GM23338 (cell line): ENCODE results near the gene BCLAF3. TPM values are rescaled to one million over a fixed set of nuclear protein-coding genes. Genes with fewer than 3 reads are reported as not detected.

Experiments used
- ATAC-seq: fragments of 200-7000 bp; cut with Tn5 transposase; 3 replicates; pipeline ENCODE4 v1.9.1; 2020
- DNase-seq: peaks from one replicate; pipeline ENCODE4 v3.0.0-alpha.2; 2015; ENCODE audit warnings: low spot score
- H2AFZ ChIP-seq: fragments of 200-600 bp; sonication (generic); 2 replicates; pipeline ENCODE4 v1.8.0; 2016; ENCODE audit warnings: antibody characterized with exemption, mild to moderate bottlenecking, moderate library complexity
- H3F3A ChIP-seq: fragments of 200-600 bp; sonication (generic); replicated peaks from 2 replicates; pipeline ENCODE4 v1.8.0; 2017; ENCODE audit warnings: antibody characterized with exemption, mixed run types, low read depth
- H3K27ac ChIP-seq: fragments of 200-600 bp; sonication (generic); 2 replicates; pipeline ENCODE4 v1.6.1; 2016; ENCODE audit warnings: low read depth
- H3K27me3 ChIP-seq: fragments of 200-600 bp; sonication (generic); 2 replicates; pipeline ENCODE4 v1.8.0; 2016; ENCODE audit warnings: mild to moderate bottlenecking, mixed run types, moderate library complexity; ENCODE audit not compliant: insufficient read depth
- H3K36me3 ChIP-seq: fragments of 200-600 bp; sonication (generic); 2 replicates; pipeline ENCODE4 v1.8.0; 2016; ENCODE audit warnings: mild to moderate bottlenecking; ENCODE audit not compliant: insufficient read depth
- H3K4me1 ChIP-seq: fragments of 200-600 bp; sonication (generic); 2 replicates; pipeline ENCODE4 v1.8.0; 2016; ENCODE audit warnings: mild to moderate bottlenecking, moderate library complexity; ENCODE audit not compliant: insufficient read depth
- H3K4me2 ChIP-seq: fragments of 200-600 bp; sonication (generic); 2 replicates; pipeline ENCODE4 v1.7.1; 2017; ENCODE audit warnings: mixed run types
- H3K4me3 ChIP-seq: fragments of 200-600 bp; sonication (generic); 2 replicates; pipeline ENCODE4 v1.6.1; 2016; ENCODE audit warnings: mixed run types
- H3K79me2 ChIP-seq: fragments of 200-600 bp; sonication (generic); replicated peaks from 2 replicates; pipeline ENCODE4 v1.8.0; 2017; ENCODE audit warnings: mild to moderate bottlenecking; ENCODE audit not compliant: insufficient read depth
- H3K9me2 ChIP-seq: fragments of 200-600 bp; sonication (generic); 2 replicates; pipeline ENCODE4 v1.8.0; 2017; ENCODE audit not compliant: insufficient read depth
- H4K20me1 ChIP-seq: fragments of 200-600 bp; sonication (generic); replicated peaks from 2 replicates; pipeline ENCODE4 v1.8.0; 2017; ENCODE audit warnings: mild to moderate bottlenecking; ENCODE audit not compliant: insufficient read depth
- H3K27ac Mint-ChIP-seq: 2 replicates; pipeline ENCODE4 v1.8.0; 2020; ENCODE audit warnings: inconsistent platforms, mild to moderate bottlenecking, moderate library complexity, mixed read lengths
- H3K27me3 Mint-ChIP-seq: 3 replicates; pipeline ENCODE4 v1.8.0; 2022; ENCODE audit warnings: low read depth, mild to moderate bottlenecking, moderate library complexity, mixed read lengths, inconsistent platforms; ENCODE audit not compliant: insufficient read depth, poor library complexity
- H3K36me3 Mint-ChIP-seq: 3 replicates; pipeline ENCODE4 v1.8.0; 2021; ENCODE audit warnings: low read depth, mild to moderate bottlenecking, inconsistent platforms, moderate library complexity, mixed read lengths
- H3K4me1 Mint-ChIP-seq: 3 replicates; pipeline ENCODE4 v1.8.0; 2020; ENCODE audit warnings: mild to moderate bottlenecking, inconsistent platforms, mixed read lengths
- H3K4me3 Mint-ChIP-seq: 3 replicates; pipeline ENCODE4 v1.8.0; 2021; ENCODE audit warnings: moderate library complexity, mild to moderate bottlenecking, inconsistent platforms, mixed read lengths
- H3K9me3 Mint-ChIP-seq: 3 replicates; pipeline ENCODE4 v1.8.0; 2020; ENCODE audit warnings: moderate library complexity, mild to moderate bottlenecking, inconsistent platforms, mixed read lengths
- CTCF ChIP-seq, 2 experiments: fragments of 200-600 bp in 1 of 2; sonication (generic) in 1 of 2; conservative IDR thresholded peaks; 2 replicates each; pipeline versions ENCODE4 v1.5.1 to v1.6.1; 2016 to 2017; ENCODE audit warnings: antibody characterized with exemption in 2 of 2, low read depth in 2 of 2, mild to moderate bottlenecking in 2 of 2, moderate library complexity in 1 of 2
- ETS1 ChIP-seq: IDR thresholded peaks from 2 replicates; pipeline ENCODE4 v1.6.1; 2016; ENCODE audit warnings: antibody characterized with exemption
- EZH2 ChIP-seq: fragments of 200-600 bp; sonication (generic); IDR thresholded peaks from one replicate; pipeline ENCODE4 v1.8.0; 2017; ENCODE audit warnings: antibody characterized with exemption, mild to moderate bottlenecking, low read depth; ENCODE audit not compliant: unreplicated experiment
- EZH2phosphoT487 ChIP-seq: fragments of 200-600 bp; sonication (generic); IDR thresholded peaks from one replicate; pipeline ENCODE4 v1.8.1; 2018; ENCODE audit warnings: antibody characterized with exemption; ENCODE audit not compliant: unreplicated experiment
- JUNB ChIP-seq: IDR thresholded peaks from one replicate; pipeline ENCODE4 v1.6.1; 2016; ENCODE audit warnings: antibody characterized with exemption; ENCODE audit not compliant: unreplicated experiment
- NANOG ChIP-seq: IDR thresholded peaks from 2 replicates; pipeline ENCODE4 v1.6.1; 2016; ENCODE audit warnings: antibody characterized with exemption, borderline replicate concordance
- POLR2AphosphoS5 ChIP-seq: IDR thresholded peaks from 2 replicates; pipeline ENCODE4 v1.6.1; 2016; ENCODE audit warnings: antibody characterized with exemption, low read depth
- REST ChIP-seq: IDR thresholded peaks from one replicate; pipeline ENCODE4 v1.6.1; 2018; ENCODE audit warnings: antibody characterized with exemption; ENCODE audit not compliant: unreplicated experiment
- STAT1 ChIP-seq: IDR thresholded peaks from one replicate; pipeline ENCODE4 v1.6.1; 2016; ENCODE audit warnings: antibody characterized with exemption; ENCODE audit not compliant: unreplicated experiment
- ZNF114 ChIP-seq: fragments of 250-450 bp; sonication (Bioruptor Pico); IDR thresholded peaks from 2 replicates; pipeline ENCODE4 v1.5.0; 2020; ENCODE audit warnings: mild to moderate bottlenecking, moderate library complexity
- ZNF331 ChIP-seq: fragments of 250-450 bp; sonication (Bioruptor Pico); IDR thresholded peaks from 2 replicates; pipeline ENCODE4 v1.5.0; 2020; ENCODE audit warnings: low read depth, mild to moderate bottlenecking, moderate library complexity
- polyA plus RNA-seq: library from polyadenylated mRNA; unstranded; fragments of >200 nt; fragmentation: Nextera tagmentation; extraction: Ambion mirVana; gene quantifications from 2 replicates; pipeline ENCODE4 v1.2.1, GENCODE V29; 2016
- total RNA-seq: library from RNA; depleted of rRNA; stranded (reverse); fragments of >200 nt; shearing (Covaris generic); gene quantifications from 2 replicates; pipeline ENCODE4 v1.2.3, GENCODE V29; 2014

Gene BCLAF3
- total and polyA plus RNA-seq, 2 experiments from 2014 or later = 6.5 to 9.3 TPM

GRCh38 chrX:20011608-20012007 lies 20.7 kb upstream of the BCLAF3 start (continued):
- no peak for TF ChIP-seq POLR2AphosphoS5
- TF ChIP-seq STAT1 = no peak
- TF ChIP-seq EZH2 = no peak
- no peak for TF ChIP-seq NANOG
- TF ChIP-seq CTCF (conservative IDR thresholded peaks at IDR 0.05; ENCODE audit: low read depth in 2 of 2) = no peak

GRCh38 chrX:20007962-20008622 lies 17.2 kb upstream of the BCLAF3 start:
- H3K9me3 Mint-ChIP-seq = no peaks in the 10 kb centered on the region
- TF ChIP-seq EZH2phosphoT487 (no peak), JUNB (no peak), CTCF (conservative IDR thresholded peaks at IDR 0.05; ENCODE audit: low read depth in 2 of 2) (no peak), POLR2AphosphoS5 (no peak), REST (no peak), STAT1 (no peak), EZH2 (no peak), NANOG (no peak), ZNF114 (CRISPR knock-in tag) (no peak), ETS1 (no peak), ZNF331 (CRISPR knock-in tag) (no peak)

More at GRCh38 chrX:20007962-20008622, 17.2 kb upstream of the BCLAF3 start:
- H4K20me1 ChIP-seq = no peaks in the 10 kb centered on the region
- H3K27ac ChIP-seq = no peak overlapping the region
- H3K27me3 ChIP-seq = no peaks in the 10 kb centered on the region
- Mint-ChIP-seq H3K4me3 (no peak overlapping the region), H3K36me3 (no peaks in the 10 kb centered on the region), H3K4me1 (no peaks in the 10 kb centered on the region), H3K27me3 (no peaks in the 10 kb centered on the region), H3K27ac (no peak overlapping the region)
- H3K4me3 ChIP-seq = no peak overlapping the region
- no peaks in the 10 kb centered on the region for H3K9me2 ChIP-seq
- H3K4me1 ChIP-seq = no peaks in the 10 kb centered on the region
- DNase-seq (no peak), ATAC-seq (no peak)
- no peaks in the 10 kb centered on the region for H3F3A ChIP-seq
- no peaks in the 10 kb centered on the region for H3K36me3 ChIP-seq
- H3K4me2 ChIP-seq = no peak overlapping the region
- H3K79me2 ChIP-seq = no peaks in the 10 kb centered on the region
- no peak overlapping the region for H2AFZ ChIP-seq
